D721Med (cell line): ENCODE measurements around the gene ATP5F1E.

Experiments
- DNase-seq: peaks from one replicate; pipeline ENCODE4 v3.0.0; 2011; ENCODE audit warnings: low spot score; ENCODE audit not compliant: insufficient read length
- FAIRE-seq: peaks from 2 replicates; lab custom pipeline; 2011; peaks lifted over from hg19 to GRCh38; lab: Jason Lieb, UNC
- TF ChIP-seq, protein P1 (sequence below): IDR thresholded peaks from 2 replicates; pipeline ENCODE4 v1.5.1; 2012; ENCODE audit warnings: mild to moderate bottlenecking, control low read depth; ENCODE audit not compliant: insufficient read depth; ENCODE audit errors: missing control alignments

The ATP5F1E gene

DNA sequence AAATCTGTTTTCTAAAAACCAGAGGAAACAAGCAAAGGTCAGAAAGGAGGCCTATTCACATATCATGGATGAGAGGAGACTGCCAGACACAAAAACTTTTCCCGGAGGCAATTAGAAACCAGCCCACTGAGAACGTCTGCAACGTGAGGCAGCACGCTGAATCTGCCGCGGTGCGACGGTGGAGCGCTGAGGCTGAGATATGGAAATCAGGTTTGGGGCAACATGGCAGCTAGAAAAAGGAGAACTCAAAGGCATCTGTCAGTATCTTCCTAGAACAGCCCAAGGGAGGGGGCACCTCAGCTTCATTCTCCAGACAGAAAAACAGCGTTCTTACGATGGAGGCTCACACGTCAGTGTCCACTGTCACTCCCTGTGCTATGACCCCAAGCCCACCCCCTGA lies 5.3 kb upstream of the ATP5F1E start:
- TF ChIP-seq, protein P1, sequence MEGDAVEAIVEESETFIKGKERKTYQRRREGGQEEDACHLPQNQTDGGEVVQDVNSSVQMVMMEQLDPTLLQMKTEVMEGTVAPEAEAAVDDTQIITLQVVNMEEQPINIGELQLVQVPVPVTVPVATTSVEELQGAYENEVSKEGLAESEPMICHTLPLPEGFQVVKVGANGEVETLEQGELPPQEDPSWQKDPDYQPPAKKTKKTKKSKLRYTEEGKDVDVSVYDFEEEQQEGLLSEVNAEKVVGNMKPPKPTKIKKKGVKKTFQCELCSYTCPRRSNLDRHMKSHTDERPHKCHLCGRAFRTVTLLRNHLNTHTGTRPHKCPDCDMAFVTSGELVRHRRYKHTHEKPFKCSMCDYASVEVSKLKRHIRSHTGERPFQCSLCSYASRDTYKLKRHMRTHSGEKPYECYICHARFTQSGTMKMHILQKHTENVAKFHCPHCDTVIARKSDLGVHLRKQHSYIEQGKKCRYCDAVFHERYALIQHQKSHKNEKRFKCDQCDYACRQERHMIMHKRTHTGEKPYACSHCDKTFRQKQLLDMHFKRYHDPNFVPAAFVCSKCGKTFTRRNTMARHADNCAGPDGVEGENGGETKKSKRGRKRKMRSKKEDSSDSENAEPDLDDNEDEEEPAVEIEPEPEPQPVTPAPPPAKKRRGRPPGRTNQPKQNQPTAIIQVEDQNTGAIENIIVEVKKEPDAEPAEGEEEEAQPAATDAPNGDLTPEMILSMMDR: no peak
- DNase-seq (no peak), FAIRE-seq (no peak)

GRCh38 chr20:59035381-59035780 lies 3.2 kb upstream of the ATP5F1E start:
- TF ChIP-seq, protein P1: no peak
- FAIRE-seq (no peak), DNase-seq (no peak)

DNA sequence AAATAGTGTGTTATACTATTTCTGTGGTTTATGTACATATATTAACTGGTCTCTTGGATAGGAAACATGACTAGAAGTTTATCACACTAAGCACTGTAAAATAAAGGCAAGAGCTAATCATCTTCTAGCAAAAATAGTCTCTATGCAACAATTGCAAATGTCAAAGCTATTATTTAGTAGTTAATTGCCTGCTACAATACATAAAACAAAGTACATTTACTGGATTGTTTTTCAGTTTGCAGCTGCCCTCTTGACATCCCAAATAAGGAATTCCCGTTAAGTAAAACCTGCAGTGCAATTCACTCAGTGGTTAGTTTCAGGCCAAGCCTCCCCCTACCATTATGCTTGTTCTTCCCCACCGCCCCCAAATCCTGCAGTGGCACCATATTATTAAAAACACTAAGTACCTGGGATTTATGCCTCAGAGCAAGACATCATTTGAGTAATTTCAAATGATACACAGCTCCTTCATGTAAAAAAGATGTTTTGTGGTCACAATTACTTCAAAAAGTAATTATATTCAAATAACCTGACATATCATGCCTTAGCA lies 1.6 kb upstream of the ATP5F1E start:
- TF ChIP-seq, protein P1: no peak
- FAIRE-seq (no peak), DNase-seq (no peak)

DNA sequence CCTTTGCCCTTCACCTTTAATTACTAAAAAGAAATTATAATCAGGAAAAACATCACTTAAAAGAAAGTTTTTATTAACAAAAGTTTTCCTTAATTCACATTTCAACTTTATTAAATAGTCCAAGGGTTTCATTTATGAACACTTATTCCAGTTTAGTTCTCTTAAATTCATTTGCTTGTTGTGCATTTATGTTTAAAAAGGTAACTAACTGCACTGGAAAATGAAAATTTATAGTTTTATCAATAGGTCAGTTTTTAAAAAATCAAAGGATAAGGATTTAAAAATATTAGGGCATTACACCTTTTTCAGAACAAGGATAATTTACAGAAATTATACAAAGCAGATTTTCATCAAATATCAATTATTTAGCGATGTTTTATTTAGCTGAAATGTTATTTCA lies 958 bp upstream of the ATP5F1E start:
- FAIRE-seq: no peak
- TF ChIP-seq, protein P1: no peak
- DNase-seq: no peak

DNA sequence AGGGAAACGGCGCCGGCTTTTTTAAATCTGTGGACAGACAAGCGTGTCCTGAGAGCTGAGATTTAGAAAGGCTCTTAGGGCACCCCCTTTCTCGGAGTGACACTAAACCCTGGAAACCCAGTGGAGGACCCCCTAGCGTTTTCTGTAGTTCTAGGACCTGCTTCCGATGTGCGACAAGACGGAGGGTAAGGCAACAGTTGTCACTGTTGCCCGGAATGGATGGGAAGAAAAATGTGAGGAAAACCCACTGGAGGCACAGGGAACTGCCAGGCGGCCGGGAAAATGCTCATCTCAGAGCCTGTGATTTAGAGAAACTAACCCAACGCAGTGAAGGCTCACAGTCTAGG lies 551 bp upstream of the ATP5F1E start:
- TF ChIP-seq, protein P1: no peak
- no peak for DNase-seq
- no peak for FAIRE-seq

DNA sequence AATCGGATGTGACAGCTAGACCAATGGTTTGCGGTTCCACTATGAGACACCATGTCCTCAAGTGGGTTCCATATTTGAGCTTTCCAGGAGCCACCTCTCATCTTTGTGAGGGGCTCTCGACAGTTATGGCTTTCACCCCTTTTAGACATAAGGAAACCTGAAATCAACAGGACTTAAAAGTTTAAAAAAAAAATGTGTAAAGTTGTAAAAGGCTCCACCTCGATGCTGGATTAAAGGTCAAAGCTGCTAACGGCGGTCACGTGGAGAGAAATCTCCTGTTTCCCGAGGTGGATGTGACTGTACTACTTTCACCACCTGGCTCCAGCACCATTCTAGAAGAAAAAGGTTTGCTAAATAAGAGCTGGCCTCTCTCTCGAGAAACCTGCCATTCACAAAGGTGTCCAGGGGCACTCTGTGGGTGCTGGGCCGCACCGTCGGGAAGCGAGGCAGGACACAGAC lies 542 bp downstream of the ATP5F1E start:
- FAIRE-seq: no peak
- TF ChIP-seq, protein P1: no peak
- no peak for DNase-seq

DNA sequence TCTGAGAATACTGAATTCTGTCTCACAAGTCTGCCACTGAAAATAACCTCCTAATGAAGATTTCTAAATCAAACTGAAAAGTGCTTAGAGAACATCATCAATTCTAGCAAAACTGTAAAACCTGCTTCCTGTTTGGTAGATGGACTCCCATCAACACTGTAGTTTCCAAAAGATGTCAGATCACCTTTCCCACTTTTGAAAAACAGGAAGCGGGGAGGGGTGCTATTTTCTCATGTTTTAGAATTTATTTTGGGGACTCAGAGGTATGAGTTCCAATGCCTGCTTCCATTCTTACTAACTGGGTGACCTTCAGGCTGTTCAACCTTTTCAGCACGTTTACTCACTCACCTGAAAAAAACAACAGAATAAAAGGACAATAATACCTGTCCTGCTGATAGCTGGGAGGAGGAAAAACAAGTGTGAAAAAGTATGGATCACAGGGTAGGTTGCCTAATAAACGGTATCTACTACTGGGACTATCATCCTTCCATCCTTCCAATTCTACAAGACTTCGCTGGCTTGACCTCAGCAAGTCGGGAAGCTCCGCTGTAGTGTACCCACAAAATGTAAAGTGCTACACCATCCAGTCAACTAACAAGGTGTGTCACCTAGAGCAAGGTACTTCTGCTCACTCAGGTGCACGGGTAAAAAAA lies 1.1 kb downstream of the ATP5F1E start:
- FAIRE-seq (no peak), DNase-seq (no peak)

More for the DNA sequence above, 1.1 kb downstream of the ATP5F1E start:
- TF ChIP-seq, protein P1: no peak
